NCI-H345 treated with DMSO at 0.1 percent for 48 hours (cell line): Measurements from ENCODE around the gene FBRSL1.
A peak's percentile ranks its signal among the peaks of the same experiment; 100 is the strongest.
"Not testable (repeated sequence)": the region's sequence is repeated elsewhere in the genome, so short reads cannot be mapped to it uniquely, and the experiment has no call there.

ENCODE experiments used
- DNase-seq: peaks from one replicate; lab custom pipeline; 2025; ENCODE audit not compliant: unreplicated experiment; lab: John Stamatoyannopoulos, UW

FBRSL1 gene

GRCh38 chr12:132522592-132523380 lies 32.8 kb downstream of the FBRSL1 start:
- peak; percentile 65 for DNase-seq

GRCh38 chr12:132523576-132524331 lies 33.8 kb downstream of the FBRSL1 start:
- DNase-seq, result peak; percentile 19

- no peak for DNase-seq
These were observed 34.5 kb downstream of the FBRSL1 start for GRCh38 chr12:132524405-132524804.

GRCh38 chr12:132525011-132525832 lies 35.3 kb downstream of the FBRSL1 start:
- no peak for DNase-seq

GRCh38 chr12:132525833-132526455 lies 36.0 kb downstream of the FBRSL1 start:
- no peak for DNase-seq

GRCh38 chr12:132527186-132527882 lies 37.4 kb downstream of the FBRSL1 start:
- DNase-seq, result no peak

- DNase-seq, result no peak
These were observed 37.9 kb downstream of the FBRSL1 start for GRCh38 chr12:132527883-132528264.

- no peak for DNase-seq
These were observed 38.7 kb downstream of the FBRSL1 start for GRCh38 chr12:132528564-132529106.

GRCh38 chr12:132529156-132529839 lies 39.3 kb downstream of the FBRSL1 start:
- DNase-seq, result no peak

GRCh38 chr12:132529906-132530305 lies 40.0 kb downstream of the FBRSL1 start:
- DNase-seq, result no peak

GRCh38 chr12:132530447-132530846 lies 40.5 kb downstream of the FBRSL1 start:
- DNase-seq, result no peak

- DNase-seq, result no peak
These were observed 40.9 kb downstream of the FBRSL1 start for GRCh38 chr12:132530851-132531250.

GRCh38 chr12:132532711-132533583 lies 43.0 kb downstream of the FBRSL1 start:
- not testable (repeated sequence) for DNase-seq

GRCh38 chr12:132533584-132533958 lies 43.6 kb downstream of the FBRSL1 start:
- DNase-seq, result no peak

- no peak for DNase-seq
These were observed 44.1 kb downstream of the FBRSL1 start for GRCh38 chr12:132534076-132534475.

- DNase-seq, result no peak
These were observed 45.1 kb downstream of the FBRSL1 start for GRCh38 chr12:132535019-132535418.

GRCh38 chr12:132536102-132536876 lies 46.3 kb downstream of the FBRSL1 start:
- DNase-seq, result no peak

- DNase-seq, result no peak
These were observed 47.1 kb downstream of the FBRSL1 start for GRCh38 chr12:132537049-132537448.
